Pulmonary artery endothelial cell (primary cell): ENCODE results near the gene NAA40. TPM values are rescaled to one million over a fixed set of nuclear protein-coding genes. Genes with fewer than 3 reads are reported as not detected.

Experiments
- DNase-seq: peaks from one replicate; pipeline ENCODE4 v3.0.0-alpha.2; 2011; ENCODE audit warnings: low read depth, low spot score
- total RNA-seq: library from RNA; depleted of rRNA; stranded (reverse); fragments of >200 nt; gene quantifications from 2 replicates; pipeline ENCODE4 v1.2.3, GENCODE V29; 2014

Gene NAA40
- total RNA-seq, 1 donor from 2014 or later, result 12.1 TPM

- DNase-seq, result no peak
Measured at GRCh38 chr11:63912678-63913077, 26.1 kb upstream of the NAA40 start.

GRCh38 chr11:63913866-63914830 is 24.7 kb upstream of the NAA40 start:
- no peak for DNase-seq

DNA sequence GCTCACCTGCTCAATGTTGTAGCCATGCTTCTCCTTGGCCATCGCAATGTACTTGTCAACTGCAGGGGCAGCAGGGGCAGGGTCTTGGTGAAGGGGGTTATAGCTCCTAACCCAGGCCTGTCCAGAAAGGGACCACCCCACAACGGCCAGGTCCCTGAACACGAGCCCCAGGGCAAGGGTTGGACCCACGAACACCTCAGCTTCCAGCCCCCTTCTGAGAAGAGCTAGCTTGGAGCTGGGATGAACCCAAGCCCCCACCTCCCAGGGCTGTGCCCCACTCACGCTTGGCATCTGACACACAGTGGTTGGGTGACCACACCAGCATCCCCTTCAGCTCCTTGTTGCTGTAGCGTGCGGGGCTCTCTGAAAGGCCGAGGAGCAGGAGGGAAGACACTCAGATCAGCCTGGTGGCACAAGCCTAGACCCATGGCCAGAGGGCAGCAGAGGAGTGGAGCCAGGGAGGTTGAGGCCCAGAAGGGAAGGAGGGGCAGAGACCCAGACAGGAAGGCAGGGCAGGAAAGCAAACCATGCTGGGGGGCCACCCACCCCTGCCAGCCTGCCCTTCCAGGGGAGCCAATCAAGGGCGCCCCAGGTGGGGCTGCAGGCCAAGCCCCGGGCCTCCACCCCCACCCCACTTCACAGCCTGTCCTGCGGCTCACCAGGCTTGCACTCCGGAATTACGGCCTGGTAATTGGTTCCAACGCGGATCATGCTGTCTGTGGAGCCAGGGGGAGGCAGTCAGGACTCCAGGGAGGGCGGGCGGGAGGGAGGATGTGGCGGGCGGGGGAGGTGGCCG is 23.7 kb upstream of the NAA40 start:
- no peak for DNase-seq

- DNase-seq, result no peak
Measured at GRCh38 chr11:63915961-63916836, 22.6 kb upstream of the NAA40 start.

DNA sequence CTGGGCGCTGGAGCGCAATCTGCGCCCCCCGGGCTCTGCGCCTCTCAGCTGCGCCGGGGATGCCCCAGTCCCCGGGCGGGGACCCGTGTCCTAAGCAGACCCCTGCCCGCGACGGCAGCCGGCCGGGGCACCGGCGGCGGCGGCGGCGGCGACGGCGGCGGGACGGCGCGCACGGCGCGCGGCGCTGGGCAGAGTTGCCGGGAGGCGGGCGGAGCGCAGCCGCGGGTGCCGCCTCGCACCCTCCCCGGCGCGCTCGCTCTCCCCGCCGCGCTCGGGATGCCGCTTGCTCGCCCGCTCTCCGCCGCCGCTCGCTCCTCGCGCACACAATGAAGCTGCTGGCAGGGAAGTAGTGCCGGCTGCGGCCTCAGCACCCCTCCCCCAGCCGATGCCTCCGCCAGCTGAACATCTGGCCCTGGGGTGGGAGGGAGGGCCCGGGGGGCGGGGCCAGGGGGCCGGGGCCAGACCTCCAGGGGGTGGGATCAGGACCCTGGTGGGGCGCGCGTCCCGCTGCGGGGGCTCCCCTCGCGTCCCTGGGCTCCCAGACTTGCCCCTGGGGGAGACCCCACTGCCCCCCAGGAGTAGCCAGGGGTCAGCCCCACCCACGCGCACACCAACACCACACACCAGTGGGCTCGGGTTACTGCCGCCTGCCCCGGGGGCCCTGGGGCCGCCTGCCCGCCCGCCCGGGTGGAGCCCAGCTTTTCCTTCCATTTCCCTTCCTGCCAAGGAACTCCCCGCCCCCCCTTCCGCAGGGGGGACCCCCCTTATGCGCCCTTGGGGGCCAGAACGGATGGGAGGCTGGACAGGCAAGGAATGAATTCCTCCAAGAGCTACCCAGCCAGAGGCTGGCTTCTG is 21.7 kb upstream of the NAA40 start, which contains the start of gene RCOR2:
Gene RCOR2, minus strand, starts transcription at position 328 of the 855 bp plus-strand sequence. CDS start 708 bp downstream, outside the sequence.
- DNase-seq, result peak; percentile 37

- DNase-seq, result no peak
Measured at GRCh38 chr11:63917692-63918506, 20.9 kb upstream of the NAA40 start.

DNA sequence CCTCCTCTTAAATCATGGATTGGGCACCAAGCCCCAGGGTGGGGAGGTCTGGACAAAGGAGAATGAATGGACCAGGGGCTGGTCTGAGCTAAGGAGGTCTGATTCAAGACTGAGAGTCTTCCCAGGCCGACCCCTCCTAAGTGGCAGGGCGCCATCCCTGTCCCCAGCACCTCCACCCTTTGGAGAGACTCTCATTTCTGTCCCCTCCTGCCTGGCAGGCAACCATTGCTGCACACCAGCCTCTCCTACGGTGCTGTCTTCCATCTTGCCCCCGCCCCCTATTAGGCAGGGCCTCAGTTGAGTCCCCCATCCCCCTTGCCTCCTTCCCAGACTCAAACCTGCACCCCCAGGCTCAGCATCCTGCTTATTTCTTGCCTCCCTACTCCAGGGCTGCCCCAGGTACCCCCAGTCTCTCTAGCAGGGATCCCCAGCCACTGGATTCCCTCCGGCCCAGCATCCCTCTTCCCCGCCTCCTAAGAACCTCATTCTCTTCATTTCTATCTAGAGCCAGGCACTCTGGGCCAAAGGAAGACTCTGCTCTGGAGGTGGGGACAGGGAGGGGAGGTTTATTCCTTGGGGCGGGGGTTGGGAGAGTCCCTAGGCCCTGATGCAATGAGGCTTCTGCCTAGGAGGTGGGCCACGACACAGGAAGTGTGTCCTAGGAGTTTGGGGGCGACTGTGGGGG is 20.2 kb upstream of the NAA40 start:
- no peak for DNase-seq

- DNase-seq, result no peak
Measured at GRCh38 chr11:63919267-63920125, 19.3 kb upstream of the NAA40 start.

GRCh38 chr11:63920126-63920938 is 18.5 kb upstream of the NAA40 start:
- no peak for DNase-seq

DNA sequence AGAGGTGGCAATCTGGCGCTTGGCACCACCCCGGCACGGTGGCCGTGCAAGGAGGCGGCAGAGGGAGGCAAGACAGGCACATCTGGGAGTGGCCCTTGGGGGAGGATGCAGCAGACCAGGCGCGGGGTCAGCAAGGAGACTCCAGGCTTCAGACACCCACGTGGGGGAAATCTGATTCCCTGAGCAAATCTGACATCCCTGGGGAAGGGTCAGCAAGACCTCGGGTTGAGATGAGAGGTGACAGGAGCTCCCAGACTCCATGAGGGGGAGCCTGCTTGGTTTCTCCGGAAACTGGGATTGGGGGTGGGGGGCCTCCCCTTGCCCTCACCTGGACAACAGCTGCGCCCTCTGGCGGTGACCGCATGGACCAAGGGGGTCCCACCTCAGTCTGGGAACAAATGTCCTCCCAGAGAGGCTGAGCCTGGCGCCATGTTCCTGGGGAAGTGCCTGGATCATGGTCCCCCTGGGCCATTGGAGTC is 17.8 kb upstream of the NAA40 start:
- DNase-seq, result no peak

GRCh38 chr11:63922673-63923192 is 16.1 kb upstream of the NAA40 start:
- DNase-seq, result no peak

- no peak for DNase-seq
Measured at GRCh38 chr11:63923319-63923718, 15.5 kb upstream of the NAA40 start.

GRCh38 chr11:63929616-63930015 is 9.2 kb upstream of the NAA40 start:
- no peak for DNase-seq

- DNase-seq, result no peak
Measured at GRCh38 chr11:63931045-63931444, 7.8 kb upstream of the NAA40 start.

DNA sequence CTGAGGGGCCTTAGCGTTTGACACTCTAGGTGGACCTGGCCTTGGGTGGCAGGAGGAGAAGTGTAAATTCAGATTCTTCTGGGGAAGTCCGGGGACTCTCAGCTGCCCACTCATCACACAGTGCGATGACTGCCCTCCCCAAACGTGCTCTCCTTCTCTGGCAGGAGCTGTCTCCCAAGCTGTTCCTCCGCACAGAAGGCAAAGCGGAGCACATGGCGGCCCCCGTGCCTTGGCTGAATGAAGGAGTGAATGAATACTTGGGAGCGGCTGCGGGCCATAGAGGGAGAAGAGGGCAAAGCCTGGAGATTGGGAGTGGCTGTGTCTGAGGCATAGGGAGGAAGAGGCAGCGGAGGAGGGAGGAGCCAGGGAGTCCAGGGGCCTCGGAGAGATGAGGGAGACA is 6.9 kb upstream of the NAA40 start:
- no peak for DNase-seq

- DNase-seq, result no peak
Measured at GRCh38 chr11:63933459-63933858, 5.3 kb upstream of the NAA40 start.
